ENCODE measurements around the gene SAA4. TPM values are rescaled to one million over a fixed set of nuclear protein-coding genes. Genes with fewer than 3 reads are reported as not detected.

SAA4 gene
- total and polyA plus RNA-seq, 9 of the 15 experiments (the other 6 are each of a cell fraction or from before 2014, with no cell fraction given), result not detected

DNA sequence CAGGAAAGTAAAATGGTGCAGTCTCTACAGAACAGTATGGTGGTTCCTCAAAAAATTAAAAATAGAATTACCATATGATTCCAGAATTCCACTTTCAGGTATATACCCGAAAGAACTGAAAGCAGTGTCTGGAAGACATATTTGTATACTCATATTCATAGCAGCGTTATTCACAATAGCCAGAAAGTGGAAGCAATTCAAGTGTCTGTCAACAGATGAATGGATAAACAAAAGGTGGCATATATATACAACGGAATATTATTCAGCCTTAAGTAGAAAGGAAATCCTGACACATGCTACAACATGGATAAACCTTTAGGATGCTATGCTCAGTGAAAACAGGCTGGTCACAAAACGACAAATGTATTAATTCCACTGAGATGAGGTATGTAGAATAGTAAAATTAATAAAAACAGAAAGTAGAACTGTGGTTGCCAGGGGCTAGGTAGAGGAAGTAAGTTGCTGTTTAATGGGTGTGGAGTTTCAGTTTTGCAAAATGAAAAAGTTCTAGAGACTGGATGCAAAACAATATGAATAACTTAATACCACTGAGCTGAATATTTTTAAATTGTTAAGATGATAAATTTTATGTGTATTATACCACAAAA lies 43.9 kb upstream of the SAA4 start:
- H3K9ac ChIP-seq (ENCODE audit: insufficient read depth in 1 of 2, low read depth in 2 of 2, low read length in 2 of 2), result no peak overlapping the region
- DNase-seq (ENCODE audit: extremely low read depth in 1 of 4, low spot score in 3 of 4) (no peak), ATAC-seq (no peak), FAIRE-seq (no peak)
- H2AFZ ChIP-seq (ENCODE audit: low read depth, low read length), result no peak overlapping the region
- H4K20me1 ChIP-seq (replicated peaks; ENCODE audit: control insufficient read depth, insufficient read depth, low read length), result no peaks in the 10 kb centered on the region
- H3K79me2 ChIP-seq (ENCODE audit: control insufficient read depth, insufficient read depth, low read length), result no peaks in the 10 kb centered on the region
- peaks cover 60% of the 10 kb centered on the region for H3K36me3 ChIP-seq (ENCODE audit: control insufficient read depth, insufficient read depth, low read length)
- H3K27me3 ChIP-seq (ENCODE audit: control insufficient read depth in 2 of 2, insufficient read depth in 2 of 2, low read length in 2 of 2), result no peaks in the 10 kb centered on the region
- H3K4me1 ChIP-seq (replicated peaks in 1 of 2; ENCODE audit: control insufficient read depth in 2 of 2, insufficient read depth in 2 of 2, low read length in 2 of 2), result no peaks in the 10 kb centered on the region
- TF ChIP-seq SIN3A (IDR thresholded peaks at IDR 0.05; ENCODE audit: borderline replicate concordance in 2 of 2, control insufficient read depth in 1 of 2, low read depth in 2 of 2, low read length in 2 of 2) (no peak), PTTG1 (tag; IDR thresholded peaks at IDR 0.05; ENCODE audit: low read depth) (no peak), ARID3B (CRISPR knock-in tag; IDR thresholded peaks at IDR 0.05; ENCODE audit: borderline replicate concordance) (no peak)
- no TSS peak for BruUV-seq (replicated peaks)
- intact Hi-C loops (cut with micrococcal nuclease) (no loop called here), in situ Hi-C loops (cut with MboI) (no loop called here)
- ChIA-PET CTCF (ENCODE audit: low intra/inter-chr PET ratio) (no interaction called here), POLR2A (interaction anchor here (0.7 kb wide), 1 partner anchor 40 kb away, joined by 3 read pairs; no protein-coding TSS in a partner anchor)
- no peak overlapping the region for H3K4me2 ChIP-seq (ENCODE audit: insufficient read depth, low read length)
- no peak overlapping the region for H3K4me3 ChIP-seq
- no peaks in the 10 kb centered on the region for H3K9me3 ChIP-seq (replicated peaks; ENCODE audit: control insufficient read depth, insufficient read depth, low read depth, low read length)
- no peaks in the 10 kb centered on the region for H3K9me1 ChIP-seq (ENCODE audit: control insufficient read depth, insufficient read depth, low read length)
- H3K27ac ChIP-seq (ENCODE audit: extremely low read depth, low read depth, low read length), result no peak overlapping the region
- 89% methylated on average over 4 of the region's 4 CpGs for WGBS (ENCODE audit: insufficient coverage, low coverage, missing lambda C conversion rate)

Measured in K562 (cell line).